ENCODE data around the gene PTPN4.

DNA sequence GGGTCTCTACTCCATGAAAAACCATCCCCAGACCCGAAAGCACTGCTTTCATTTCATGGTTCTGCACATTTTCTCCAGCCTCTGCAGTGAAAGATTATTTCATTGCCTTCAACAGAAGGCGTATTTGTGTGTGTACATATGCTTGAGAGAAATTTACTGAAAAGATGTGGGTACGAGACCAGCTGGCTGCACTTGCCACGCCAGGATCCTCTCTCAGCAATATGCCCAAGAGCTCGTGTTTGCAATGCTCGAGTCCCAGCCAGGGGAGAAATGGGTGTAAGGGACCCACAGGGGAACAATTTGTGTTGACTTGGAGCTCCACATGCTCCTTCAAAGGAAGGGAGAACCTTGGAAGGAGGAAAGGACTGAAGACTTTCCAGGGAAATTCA is 43.4 kb upstream of the PTPN4 start:
- TF ChIP-seq CTCF (IDR thresholded peaks at IDR 0.05) (no peak), POLR2A (IDR thresholded peaks at IDR 0.05) (no peak)

All from uterus (tissue), 2 donors.